Stimulated activated CD4-positive, alpha-beta T cell treated with anti-CD3 and anti-CD28 coated beads, Interleukin-15, amount 100 ng/mL, for 48 hours (primary cell): ENCODE data around the gene XRCC4.

Experiments used
- DNase-seq, 2 donors: peaks; one replicate each; pipeline ENCODE4 v3.0.0-alpha.2; 2020; ENCODE audit warnings: low read depth in 2 of 2

The XRCC4 gene

GRCh38 chr5:83270311-83270710, 193.0 kb downstream of the XRCC4 start:
- DNase-seq, result no peak

DNA sequence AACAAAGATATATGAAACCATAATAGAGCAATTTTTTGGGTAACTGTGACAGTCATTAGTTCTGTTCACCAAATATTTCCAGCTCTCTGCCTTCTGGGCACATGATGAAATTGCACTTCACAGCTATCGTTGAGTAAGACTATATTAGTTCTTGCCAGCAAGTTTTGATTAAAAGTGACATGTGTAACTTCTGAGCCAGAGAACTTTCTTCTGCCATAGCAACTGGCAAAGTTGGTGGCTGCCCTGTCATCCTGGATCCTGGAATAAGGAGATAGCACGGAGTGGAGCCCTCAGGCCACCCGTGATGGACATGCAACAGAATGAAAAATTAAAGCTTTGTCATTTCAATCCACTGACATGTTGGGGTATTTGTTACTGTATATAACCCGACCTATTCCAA, 199.8 kb downstream of the XRCC4 start:
- no peak for DNase-seq

- DNase-seq, result no peak
These were observed 200.6 kb downstream of the XRCC4 start for GRCh38 chr5:83277953-83278352.

DNA sequence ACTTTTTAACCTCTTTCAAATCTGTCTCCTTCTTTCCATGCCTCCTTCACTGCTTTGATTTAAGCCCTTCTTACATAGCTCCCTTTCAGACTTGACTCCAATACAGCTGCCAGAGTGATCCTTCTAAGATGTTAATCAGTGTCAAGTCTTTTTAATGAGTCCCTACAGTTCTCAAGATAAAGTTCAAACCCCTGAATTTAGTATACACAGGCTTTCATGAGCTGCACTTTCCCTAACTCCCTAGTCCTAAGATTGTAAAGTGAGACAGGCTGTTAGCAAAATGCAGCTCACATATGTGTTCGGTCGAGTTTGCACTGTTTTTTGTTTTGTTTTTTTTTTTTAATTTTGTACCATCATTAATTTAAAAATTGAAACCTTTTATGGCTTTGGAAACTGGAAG, 203.8 kb downstream of the XRCC4 start:
- DNase-seq, result no peak

GRCh38 chr5:83281658-83282057, 204.3 kb downstream of the XRCC4 start:
- no peak for DNase-seq

DNA sequence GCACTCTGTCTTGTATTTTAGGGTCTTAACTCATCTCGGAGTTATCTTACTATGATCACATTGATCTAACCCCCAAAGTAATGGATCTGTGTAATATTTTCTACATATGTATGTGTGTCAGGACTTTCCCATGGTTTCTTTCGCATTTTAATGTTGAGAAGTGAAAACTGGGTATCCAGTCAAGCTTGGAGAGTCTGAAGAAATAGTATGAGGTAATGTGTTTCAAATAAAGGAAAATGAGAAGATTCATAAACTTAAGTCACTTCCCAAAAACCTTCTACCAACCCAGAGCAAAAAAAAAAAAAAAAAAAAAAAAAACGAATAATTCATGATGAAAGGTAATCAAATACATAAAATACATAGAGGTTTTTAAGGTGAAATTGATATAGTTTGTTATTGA, 206.4 kb downstream of the XRCC4 start:
- DNase-seq, result no peak

DNA sequence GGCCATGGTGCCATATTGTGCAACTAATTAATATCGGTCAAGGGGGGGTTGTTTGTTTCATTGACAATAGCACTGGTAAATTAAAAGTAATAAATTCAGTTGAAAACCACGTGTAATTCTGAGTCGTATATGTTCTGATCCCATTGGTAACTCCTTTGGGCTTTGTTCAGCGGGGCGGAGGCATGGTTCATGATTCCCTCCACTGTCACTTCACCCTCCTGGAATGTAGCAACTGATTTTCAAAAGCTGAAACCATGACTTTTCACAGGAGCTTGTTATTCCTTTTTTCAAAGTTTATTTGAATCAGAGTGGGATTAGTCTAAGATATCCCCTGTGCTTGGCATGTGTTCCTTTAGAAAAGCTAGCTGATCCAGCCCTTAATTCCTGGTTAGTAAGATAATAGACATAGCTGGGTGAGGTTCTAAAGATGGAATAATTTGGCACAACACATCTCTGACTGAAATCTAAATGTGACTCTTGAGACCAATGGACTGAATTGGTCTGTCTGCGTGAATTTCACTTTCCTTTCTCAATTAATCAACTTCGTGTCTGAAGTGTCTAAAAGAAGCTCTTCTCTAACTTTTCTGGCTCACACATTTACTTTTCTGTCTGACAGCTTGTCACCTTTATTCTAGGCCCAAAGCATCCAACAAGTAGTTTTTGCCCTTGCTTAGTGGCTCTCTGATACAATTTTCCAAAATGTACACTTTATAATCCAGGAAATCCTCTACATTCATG, 208.5 kb downstream of the XRCC4 start:
- DNase-seq, result no peak

- DNase-seq, result no peak
These were observed 216.9 kb downstream of the XRCC4 start for GRCh38 chr5:83294246-83294645.

DNA sequence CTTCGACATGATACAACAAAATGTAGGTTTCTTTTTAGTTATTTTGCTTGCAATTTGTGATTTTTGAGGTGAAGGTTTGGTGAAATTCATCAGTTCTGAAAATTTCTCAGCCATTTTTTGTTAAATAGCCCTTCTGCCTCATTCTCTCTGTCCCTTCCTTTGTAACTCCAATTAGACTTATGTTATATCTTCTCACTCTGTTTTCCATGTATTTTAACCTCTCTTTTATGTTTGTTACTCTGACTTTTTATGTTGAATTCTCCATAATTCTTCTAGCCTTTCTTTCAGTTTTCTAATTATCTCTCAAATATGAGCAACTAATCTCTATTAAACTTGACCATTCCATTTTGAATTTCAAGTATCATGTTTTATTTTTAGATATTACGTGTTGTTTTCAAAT, 222.0 kb downstream of the XRCC4 start:
- no peak for DNase-seq

DNA sequence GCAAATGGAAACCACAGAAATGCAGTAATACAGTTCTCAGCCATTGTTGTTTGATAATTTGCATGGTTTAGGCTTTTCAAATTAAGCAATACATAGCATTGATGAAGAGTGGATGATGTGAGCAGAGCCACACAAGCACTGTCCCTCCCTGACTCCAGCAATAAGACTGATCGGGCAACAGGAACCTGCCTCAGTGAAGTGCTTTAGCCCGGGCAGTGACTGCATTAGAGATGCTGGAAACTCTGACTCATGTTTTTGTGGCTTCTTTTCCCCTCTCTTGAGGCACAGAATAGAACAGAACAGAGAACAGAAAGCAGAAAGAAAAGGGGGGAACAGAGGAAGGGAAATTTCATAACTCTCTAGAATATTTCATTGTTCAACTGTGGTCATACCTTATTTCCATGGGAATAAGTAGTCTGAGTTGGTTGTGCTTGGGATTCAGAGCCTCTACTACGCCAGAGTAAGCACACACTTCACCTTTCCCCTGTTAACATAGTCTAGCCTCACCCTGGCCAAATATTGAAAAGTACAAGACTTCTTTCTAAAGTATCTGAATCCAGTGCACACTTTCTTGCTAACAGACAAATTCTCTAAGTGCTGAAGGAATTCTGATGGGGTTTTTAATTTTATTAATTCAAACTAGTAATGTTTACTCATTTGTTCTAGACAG, 229.4 kb downstream of the XRCC4 start:
- no peak for DNase-seq

- DNase-seq, result no peak
These were observed 235.3 kb downstream of the XRCC4 start for GRCh38 chr5:83312663-83313062.

DNA sequence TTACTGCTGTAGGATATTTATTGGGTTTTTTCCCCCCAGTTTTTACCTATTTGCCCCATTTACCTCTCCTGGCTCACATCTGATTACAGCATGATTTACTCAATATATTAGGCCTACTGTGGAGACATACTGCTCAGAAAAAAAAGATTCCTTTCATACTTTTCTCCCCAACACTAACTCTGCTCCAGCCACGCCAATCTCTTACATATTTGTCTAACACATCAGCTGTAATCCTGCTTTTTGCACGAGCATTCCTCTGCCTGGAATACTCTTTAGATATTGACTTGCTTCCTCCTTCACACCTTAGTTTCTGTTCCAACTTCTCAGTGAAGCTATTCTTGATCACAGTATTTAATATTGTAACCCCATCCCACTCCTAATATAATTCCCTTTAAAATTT, 236.1 kb downstream of the XRCC4 start:
- DNase-seq, result no peak

- DNase-seq, result no peak
These were observed 244.2 kb downstream of the XRCC4 start for GRCh38 chr5:83321483-83322055.

- DNase-seq, result no peak
These were observed 245.1 kb downstream of the XRCC4 start for GRCh38 chr5:83322273-83322924.

GRCh38 chr5:83323557-83324180, 246.3 kb downstream of the XRCC4 start:
- no peak for DNase-seq

- no peak for DNase-seq
These were observed 254.5 kb downstream of the XRCC4 start for GRCh38 chr5:83331842-83332241.

- DNase-seq, result no peak
These were observed 260.2 kb downstream of the XRCC4 start for GRCh38 chr5:83337453-83338035.

- DNase-seq, result no peak
These were observed 263.2 kb downstream of the XRCC4 start for GRCh38 chr5:83340511-83340918.

- DNase-seq, result no peak
These were observed 264.5 kb downstream of the XRCC4 start for GRCh38 chr5:83341815-83342334.

GRCh38 chr5:83342465-83342864, 265.1 kb downstream of the XRCC4 start:
- no peak for DNase-seq

GRCh38 chr5:83343299-83343698, 266.0 kb downstream of the XRCC4 start:
- DNase-seq, result no peak

DNA sequence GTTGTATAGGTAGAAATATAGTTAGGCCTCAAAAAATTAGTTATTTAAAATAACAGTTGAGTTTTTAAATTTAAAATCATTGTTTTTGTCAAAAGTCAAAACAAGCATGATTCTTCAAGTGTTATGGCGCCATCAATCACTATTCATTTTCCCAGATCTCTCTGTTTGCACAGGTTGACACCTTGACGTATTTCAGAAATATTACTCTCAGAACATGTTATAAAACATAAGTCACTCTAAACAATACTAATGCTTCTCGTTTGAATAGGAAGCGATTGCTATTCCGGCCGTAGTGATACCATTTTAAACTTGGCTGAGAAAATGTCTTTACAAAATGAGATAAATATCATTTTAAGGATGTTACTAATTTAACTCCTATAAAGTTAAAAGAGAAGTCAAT, 268.1 kb downstream of the XRCC4 start:
- DNase-seq, result no peak
